ENCODE results near the gene EIF5AL1. TPM values are rescaled to one million over a fixed set of nuclear protein-coding genes. Genes with fewer than 3 reads are reported as not detected.

EIF5AL1 gene
- total and polyA plus RNA-seq, 9 of the 15 experiments (the other 6 are each of a cell fraction or from before 2014, with no cell fraction given) = 0.03 to 3.4 (median 0.53) TPM; not detected in 1

DNA sequence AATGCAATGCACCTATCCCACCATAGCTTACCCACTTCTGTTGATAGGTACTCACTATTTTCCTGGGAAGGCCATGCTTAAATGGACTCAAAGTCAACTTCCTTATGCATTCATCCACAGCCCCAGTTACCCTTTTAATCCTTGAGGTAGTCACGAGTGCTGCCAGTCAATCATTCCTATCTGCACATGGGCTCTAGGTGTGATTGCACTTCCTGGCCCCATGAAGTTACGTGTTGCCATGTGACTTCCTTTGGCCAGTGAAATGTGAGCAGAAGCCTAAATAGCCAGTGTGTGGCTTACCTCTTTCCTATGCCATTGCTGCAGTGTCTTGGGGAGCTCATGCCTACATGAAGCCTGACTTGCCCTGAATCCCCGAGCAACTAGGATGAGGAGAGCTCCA lies 23.5 kb upstream of the EIF5AL1 start (continued):
- TF ChIP-seq TGIF2 (CRISPR knock-in tag; IDR thresholded peaks at IDR 0.05) (no peak), TAL1 (IDR thresholded peaks at IDR 0.05) (no peak), POLR2H (tag; IDR thresholded peaks at IDR 0.05; ENCODE audit: low read depth) (no peak), TAF1 (IDR thresholded peaks at IDR 0.05; ENCODE audit: control insufficient read depth, extremely low read depth, insufficient read depth, low read length, severe bottlenecking) (no peak), SNIP1 (IDR thresholded peaks at IDR 0.05; ENCODE audit: low read depth) (no peak), E2F3 (CRISPR knock-in tag; IDR thresholded peaks at IDR 0.05) (no peak), ATF1 (CRISPR knock-in tag; IDR thresholded peaks at IDR 0.05) (no peak), ATF1 (tag; IDR thresholded peaks at IDR 0.05) (peak; percentile 47; the same call in 1 of the 2 replicates), SPI1 (IDR thresholded peaks at IDR 0.05; ENCODE audit: borderline replicate concordance, low read depth, low read length) (no peak), ZC3H4 (CRISPR knock-in tag; IDR thresholded peaks at IDR 0.05; ENCODE audit: borderline replicate concordance) (no peak)
- TF ChIP-seq, protein P1, sequence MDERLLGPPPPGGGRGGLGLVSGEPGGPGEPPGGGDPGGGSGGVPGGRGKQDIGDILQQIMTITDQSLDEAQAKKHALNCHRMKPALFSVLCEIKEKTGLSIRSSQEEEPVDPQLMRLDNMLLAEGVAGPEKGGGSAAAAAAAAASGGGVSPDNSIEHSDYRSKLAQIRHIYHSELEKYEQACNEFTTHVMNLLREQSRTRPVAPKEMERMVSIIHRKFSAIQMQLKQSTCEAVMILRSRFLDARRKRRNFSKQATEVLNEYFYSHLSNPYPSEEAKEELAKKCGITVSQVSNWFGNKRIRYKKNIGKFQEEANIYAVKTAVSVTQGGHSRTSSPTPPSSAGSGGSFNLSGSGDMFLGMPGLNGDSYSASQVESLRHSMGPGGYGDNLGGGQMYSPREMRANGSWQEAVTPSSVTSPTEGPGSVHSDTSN (CRISPR knock-in tag; IDR thresholded peaks at IDR 0.05; ENCODE audit: low read depth) = peak; percentile 17; the same call in 1 of the 2 replicates
- TF ChIP-seq, protein P1 (tag; conservative IDR thresholded peaks at IDR 0.05; ENCODE audit: low read depth) = peak; percentile 75
